ENCODE data around the gene PROP1. TPM values are rescaled to one million over a fixed set of nuclear protein-coding genes. Genes with fewer than 3 reads are reported as not detected.

Gene PROP1
- polyA plus RNA-seq, 1 donor (not counting 4 experiments of a cell fraction or from before 2014, with no cell fraction given): not detected

DNA sequence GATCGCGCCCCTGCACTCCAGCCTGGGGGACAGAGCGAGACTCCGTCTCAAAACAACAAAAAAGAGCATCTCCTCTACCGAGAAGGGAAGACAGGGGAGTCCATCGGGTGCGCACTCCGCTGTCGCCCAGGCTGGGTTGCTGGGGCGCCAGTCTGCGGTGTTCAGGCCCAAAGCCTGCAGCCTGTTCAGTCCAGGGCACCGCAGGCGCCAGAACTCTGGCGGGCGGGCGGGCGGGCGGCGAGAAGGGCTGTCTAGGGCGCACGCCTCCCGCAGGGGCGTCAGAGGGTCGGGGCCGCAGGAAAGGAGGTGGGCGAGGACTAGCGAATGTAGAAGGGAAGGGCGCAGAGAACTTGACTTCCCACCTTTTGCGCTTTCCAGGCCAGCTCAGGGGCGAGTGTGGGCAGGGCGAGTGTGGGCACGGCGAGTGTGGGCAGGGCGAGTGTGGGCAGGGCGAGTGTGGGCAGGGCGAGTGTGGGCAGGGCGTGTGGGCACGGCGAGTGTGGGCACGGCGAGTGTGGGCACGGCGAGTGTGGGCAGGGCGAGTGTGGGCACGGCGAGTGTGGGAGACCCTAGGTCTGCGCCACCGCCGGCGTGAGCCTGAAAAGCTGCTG, 10.5 kb downstream of the PROP1 start:
- H3K27ac ChIP-seq (ENCODE audit: control insufficient read depth, insufficient read depth, low read length): no peak overlapping the region
- DNase-seq (ENCODE audit: low read depth, low spot score): no peak
- dilution Hi-C loops (cut with MboI; ENCODE audit: extremely low pct_ligation_motif_present, low sequenced_read_pairs): no loop called here
- H3K4me3 ChIP-seq (ENCODE audit: control insufficient read depth in 2 of 3, extremely low read depth in 1 of 3, insufficient read depth in 2 of 3, low read depth in 1 of 3, low read length in 3 of 3): no peak overlapping the region
- H2AFZ ChIP-seq (ENCODE audit: control insufficient read depth, low read length): no peak overlapping the region
- TF ChIP-seq EZH2 (IDR thresholded peaks at IDR 0.05; ENCODE audit: low read length): no peak
- TF ChIP-seq, protein P1, sequence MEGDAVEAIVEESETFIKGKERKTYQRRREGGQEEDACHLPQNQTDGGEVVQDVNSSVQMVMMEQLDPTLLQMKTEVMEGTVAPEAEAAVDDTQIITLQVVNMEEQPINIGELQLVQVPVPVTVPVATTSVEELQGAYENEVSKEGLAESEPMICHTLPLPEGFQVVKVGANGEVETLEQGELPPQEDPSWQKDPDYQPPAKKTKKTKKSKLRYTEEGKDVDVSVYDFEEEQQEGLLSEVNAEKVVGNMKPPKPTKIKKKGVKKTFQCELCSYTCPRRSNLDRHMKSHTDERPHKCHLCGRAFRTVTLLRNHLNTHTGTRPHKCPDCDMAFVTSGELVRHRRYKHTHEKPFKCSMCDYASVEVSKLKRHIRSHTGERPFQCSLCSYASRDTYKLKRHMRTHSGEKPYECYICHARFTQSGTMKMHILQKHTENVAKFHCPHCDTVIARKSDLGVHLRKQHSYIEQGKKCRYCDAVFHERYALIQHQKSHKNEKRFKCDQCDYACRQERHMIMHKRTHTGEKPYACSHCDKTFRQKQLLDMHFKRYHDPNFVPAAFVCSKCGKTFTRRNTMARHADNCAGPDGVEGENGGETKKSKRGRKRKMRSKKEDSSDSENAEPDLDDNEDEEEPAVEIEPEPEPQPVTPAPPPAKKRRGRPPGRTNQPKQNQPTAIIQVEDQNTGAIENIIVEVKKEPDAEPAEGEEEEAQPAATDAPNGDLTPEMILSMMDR (optimal IDR thresholded peaks at IDR 0.05 in 1 of 3, IDR thresholded peaks at IDR 0.05 in 1 of 3, conservative IDR thresholded peaks at IDR 0.05 in 1 of 3; ENCODE audit: extremely low read depth in 1 of 3, insufficient read depth in 2 of 3, low read length in 3 of 3): no peak
- H3K36me3 ChIP-seq (ENCODE audit: control insufficient read depth in 2 of 2, extremely low read depth in 1 of 2, insufficient read depth in 2 of 2, low read length in 2 of 2): no peaks in the 10 kb centered on the region
- H4K20me1 ChIP-seq (ENCODE audit: control insufficient read depth, extremely low read depth, insufficient read depth, low read length): no peaks in the 10 kb centered on the region
- no peak overlapping the region for H3K9ac ChIP-seq (ENCODE audit: control insufficient read depth, extremely low read depth, insufficient read depth, low read length)
- H3K4me1 ChIP-seq (ENCODE audit: control insufficient read depth, extremely low read depth, insufficient read depth, low read length): no peaks in the 10 kb centered on the region
- peaks cover under 1% of the 10 kb centered on the region for H3K9me3 ChIP-seq (ENCODE audit: control insufficient read depth, low read depth, low read length)
- H3K9me1 ChIP-seq (ENCODE audit: control insufficient read depth, extremely low read depth, insufficient read depth, low read length): no peaks in the 10 kb centered on the region
- no peak overlapping the region for H3K4me2 ChIP-seq (ENCODE audit: control insufficient read depth, extremely low read depth, insufficient read depth, low read depth, low read length)
- no peak for FAIRE-seq
- peaks cover 52% of the 10 kb centered on the region for H3K27me3 ChIP-seq (ENCODE audit: control insufficient read depth, extremely low read depth, insufficient read depth, low read length)
- H3K79me2 ChIP-seq (ENCODE audit: control insufficient read depth, insufficient read depth, low read length): no peaks in the 10 kb centered on the region

DNA sequence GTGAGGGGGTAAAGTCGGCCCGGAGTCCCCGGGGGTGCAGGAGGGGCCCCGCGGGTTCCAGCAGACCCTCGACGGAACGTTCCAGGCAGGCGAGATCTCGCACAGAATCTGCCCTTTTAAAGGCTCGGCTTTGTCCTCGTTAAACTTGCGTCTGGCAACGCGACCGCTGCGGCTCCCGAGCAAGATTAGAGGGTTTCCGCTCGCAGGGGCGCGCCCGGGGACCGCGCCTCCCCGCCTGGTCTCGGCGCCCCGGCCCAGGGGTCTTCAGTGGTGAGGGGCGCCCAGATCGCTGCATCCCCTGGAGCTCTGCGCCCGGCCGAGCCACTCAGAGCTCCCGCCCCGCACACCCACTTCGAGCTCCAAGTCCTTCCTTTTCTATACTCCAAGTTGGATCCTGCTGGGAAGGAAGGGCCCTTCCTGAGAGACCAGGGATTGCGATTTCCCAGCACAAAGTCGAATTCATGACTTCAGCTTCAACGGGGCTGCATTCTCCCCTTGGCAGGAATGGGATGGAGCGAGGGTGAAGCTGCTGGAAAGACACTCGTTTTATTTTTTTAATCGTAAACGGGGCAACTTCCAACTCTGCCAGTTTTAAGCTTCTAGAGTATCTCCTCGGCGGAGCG, 11.3 kb downstream of the PROP1 start:
- peak; percentile 53 for TF ChIP-seq EZH2 (IDR thresholded peaks at IDR 0.05; ENCODE audit: low read length)
- TF ChIP-seq, protein P1 (optimal IDR thresholded peaks at IDR 0.05 in 1 of 3, IDR thresholded peaks at IDR 0.05 in 1 of 3, conservative IDR thresholded peaks at IDR 0.05 in 1 of 3; ENCODE audit: extremely low read depth in 1 of 3, insufficient read depth in 2 of 3, low read length in 3 of 3): no peak
- Histone ChIP-seq H3K4me3 (ENCODE audit: control insufficient read depth in 2 of 3, extremely low read depth in 1 of 3, insufficient read depth in 2 of 3, low read depth in 1 of 3, low read length in 3 of 3) (no peak overlapping the region), H2AFZ (ENCODE audit: control insufficient read depth, low read length) (no peak overlapping the region), H3K4me2 (ENCODE audit: control insufficient read depth, extremely low read depth, insufficient read depth, low read depth, low read length) (peak overlapping the region; percentile 35), H3K79me2 (ENCODE audit: control insufficient read depth, insufficient read depth, low read length) (no peaks in the 10 kb centered on the region), H4K20me1 (ENCODE audit: control insufficient read depth, extremely low read depth, insufficient read depth, low read length) (no peaks in the 10 kb centered on the region), H3K4me1 (ENCODE audit: control insufficient read depth, extremely low read depth, insufficient read depth, low read length) (no peaks in the 10 kb centered on the region), H3K27me3 (ENCODE audit: control insufficient read depth, extremely low read depth, insufficient read depth, low read length) (peaks cover 54% of the 10 kb centered on the region), H3K9me1 (ENCODE audit: control insufficient read depth, extremely low read depth, insufficient read depth, low read length) (no peaks in the 10 kb centered on the region), H3K9ac (ENCODE audit: control insufficient read depth, extremely low read depth, insufficient read depth, low read length) (no peak overlapping the region), H3K27ac (ENCODE audit: control insufficient read depth, insufficient read depth, low read length) (no peak overlapping the region), H3K9me3 (ENCODE audit: control insufficient read depth, low read depth, low read length) (peaks cover 4% of the 10 kb centered on the region), H3K36me3 (ENCODE audit: control insufficient read depth in 2 of 2, extremely low read depth in 1 of 2, insufficient read depth in 2 of 2, low read length in 2 of 2) (no peaks in the 10 kb centered on the region)
- FAIRE-seq (no peak), DNase-seq (ENCODE audit: low read depth, low spot score) (no peak)
- dilution Hi-C loops (cut with MboI; ENCODE audit: extremely low pct_ligation_motif_present, low sequenced_read_pairs): no loop called here
